ENCODE data around the gene PREX1.
"Not testable (repeated sequence)": the region's sequence is repeated elsewhere in the genome, so short reads cannot be mapped to it uniquely, and the experiment has no call there.

PREX1 gene

DNA sequence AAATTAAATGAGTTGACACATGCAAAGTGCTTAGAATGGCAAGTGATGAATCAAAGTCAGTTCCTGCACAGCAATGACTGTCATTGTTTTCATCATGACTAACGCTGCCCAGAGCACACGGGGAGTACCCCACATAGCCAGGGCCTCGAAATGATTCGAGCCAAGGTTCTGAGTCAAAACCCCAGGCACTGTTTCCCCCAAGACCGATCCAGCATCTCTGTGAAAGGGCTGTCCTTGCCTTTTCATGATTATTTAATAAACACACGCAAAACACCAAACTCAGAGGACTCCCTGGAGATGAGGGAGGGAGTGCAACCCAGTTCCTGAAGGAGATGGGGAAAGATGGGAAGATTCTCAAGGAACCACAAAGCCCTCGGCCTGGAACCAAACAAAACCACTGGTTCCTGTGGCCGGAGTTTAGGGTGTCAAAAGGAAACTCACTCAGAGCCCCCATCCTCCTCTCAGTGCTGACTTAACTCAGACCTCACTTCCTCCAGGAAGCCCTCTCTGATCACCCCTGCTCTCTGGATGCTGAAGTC is 3.8 kb downstream of the PREX1 start:
- DNase-seq: no peak

- DNase-seq: no peak
These were observed 4.3 kb downstream of the PREX1 start for GRCh38 chr20:48823476-48823875.

DNA sequence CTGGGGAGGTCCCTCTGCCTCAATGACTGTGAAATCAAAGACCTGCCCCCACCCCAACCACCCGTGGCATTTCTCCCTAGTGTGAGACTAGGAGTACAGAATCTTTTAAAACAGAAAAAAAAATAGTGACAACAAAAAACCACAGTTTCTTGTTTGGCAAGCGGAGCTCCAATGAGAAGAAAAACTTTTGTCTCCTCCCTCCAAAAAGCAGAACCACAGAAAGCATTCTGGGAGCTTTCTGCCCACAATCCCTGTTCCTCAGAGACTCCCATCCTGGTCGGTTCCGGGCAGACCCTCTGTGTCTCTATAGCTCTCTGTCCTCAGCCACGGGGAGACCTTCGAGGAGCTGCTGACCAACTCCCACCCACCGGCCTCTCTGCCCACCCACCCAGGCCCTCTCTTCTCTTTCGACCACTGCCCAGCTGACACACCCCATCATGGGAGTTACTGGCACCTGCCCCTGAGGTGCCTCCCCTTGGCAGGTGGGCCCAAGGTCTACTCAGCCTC is 4.9 kb downstream of the PREX1 start:
- no peak for DNase-seq

- DNase-seq: no peak
These were observed 5.6 kb downstream of the PREX1 start for GRCh38 chr20:48822178-48822577.

DNA sequence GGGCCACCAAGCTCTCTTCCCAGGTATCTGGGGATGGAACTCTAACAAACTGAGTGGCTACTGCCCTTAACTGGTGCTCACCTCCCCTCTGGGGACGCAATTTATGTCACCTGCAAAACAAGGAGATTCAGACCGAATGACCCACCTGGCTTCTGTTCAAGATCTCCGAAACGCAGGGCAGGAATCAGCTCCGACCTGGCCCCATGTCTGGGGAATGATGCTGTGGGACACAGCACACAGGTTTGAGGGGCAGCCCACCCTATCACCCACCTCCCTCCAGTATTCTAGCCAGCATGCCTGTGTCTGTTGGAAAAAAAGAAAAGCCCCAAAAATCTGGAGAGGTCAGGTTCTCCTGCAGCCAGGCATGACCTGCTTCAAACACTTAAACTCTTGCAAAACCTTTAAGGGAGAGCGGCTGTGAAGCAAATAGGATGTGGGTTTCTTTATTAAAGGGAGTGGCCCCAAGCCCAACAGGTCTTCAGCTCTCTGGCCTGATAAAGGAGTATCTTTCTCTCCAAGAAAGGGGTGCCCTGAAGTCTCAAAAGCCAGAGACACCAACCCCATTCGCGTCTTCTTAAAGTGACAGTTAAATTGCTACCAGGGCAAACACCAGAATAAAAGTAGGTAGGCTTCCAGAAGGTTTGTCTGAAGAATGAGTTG is 6.4 kb downstream of the PREX1 start:
- DNase-seq: no peak

DNA sequence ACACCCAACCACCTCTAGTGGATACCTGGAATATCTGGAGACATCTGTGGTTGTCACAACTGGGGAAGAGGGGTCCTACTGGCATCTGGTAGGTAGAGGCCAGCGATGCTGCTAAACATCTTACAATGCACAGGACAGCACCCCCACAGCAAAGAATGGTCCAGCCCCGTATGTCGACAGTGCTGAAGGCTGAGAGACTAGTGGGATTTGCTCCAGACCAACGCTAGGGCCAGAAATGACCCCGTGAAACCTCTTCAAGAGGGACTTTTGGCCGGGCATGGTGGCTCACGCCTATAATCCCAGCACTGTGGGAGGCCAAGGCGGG is 7.2 kb downstream of the PREX1 start:
- DNase-seq: no peak

GRCh38 chr20:48819821-48820648 is 7.8 kb downstream of the PREX1 start:
- DNase-seq: no peak

DNA sequence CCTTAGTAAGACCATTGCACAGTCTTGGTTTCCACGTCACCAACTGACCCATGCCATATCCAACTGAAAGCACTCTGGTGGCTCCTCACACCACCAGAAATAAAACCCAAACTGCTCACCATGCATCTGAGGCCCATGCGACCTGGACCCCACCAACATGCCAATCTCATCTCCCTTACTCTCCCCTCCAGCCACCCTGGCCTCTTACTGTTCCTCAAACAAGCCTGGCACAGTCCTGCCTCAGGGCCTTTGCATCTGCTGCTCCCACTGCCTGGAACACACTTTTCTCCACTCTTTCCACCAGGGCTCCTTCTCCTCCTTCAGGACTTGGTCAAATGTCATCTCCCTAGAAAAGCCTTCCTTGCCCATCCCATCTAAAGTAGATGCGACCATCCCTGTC is 8.7 kb downstream of the PREX1 start:
- no peak for DNase-seq

- no peak for DNase-seq
These were observed 9.3 kb downstream of the PREX1 start for GRCh38 chr20:48818481-48818987.

- no peak for DNase-seq
These were observed 9.8 kb downstream of the PREX1 start for GRCh38 chr20:48818031-48818370.

DNA sequence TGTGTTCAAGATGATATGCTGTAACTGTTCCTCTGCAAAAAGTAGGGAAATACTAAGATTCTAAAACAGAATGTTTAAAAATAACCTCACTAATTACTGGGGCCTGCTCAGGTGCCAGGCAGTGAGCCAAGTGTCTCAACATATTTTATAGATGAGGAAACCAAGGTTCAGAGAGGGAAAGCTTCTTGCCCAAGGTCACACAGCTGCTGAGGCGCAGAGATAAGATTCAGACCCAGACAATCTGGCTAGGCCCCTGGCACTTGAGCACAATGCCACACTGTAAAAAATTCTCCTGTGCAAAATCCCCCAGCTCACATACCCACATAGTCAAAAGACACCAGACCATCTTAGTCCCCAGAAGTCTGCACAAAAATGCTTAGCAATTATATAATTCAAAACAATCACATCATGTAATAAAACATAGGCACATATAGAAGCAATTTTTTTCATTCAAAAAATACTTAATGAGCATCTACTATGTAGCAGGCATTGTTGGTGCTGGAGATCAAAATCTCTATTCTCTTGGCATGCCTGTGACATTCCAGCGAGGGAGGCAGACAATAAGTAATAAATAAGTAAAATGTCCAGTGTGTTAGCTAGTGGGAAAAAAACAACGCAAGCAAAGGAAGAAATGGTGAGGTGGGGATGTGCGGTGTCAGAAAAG is 10.3 kb downstream of the PREX1 start:
- no peak for DNase-seq

DNA sequence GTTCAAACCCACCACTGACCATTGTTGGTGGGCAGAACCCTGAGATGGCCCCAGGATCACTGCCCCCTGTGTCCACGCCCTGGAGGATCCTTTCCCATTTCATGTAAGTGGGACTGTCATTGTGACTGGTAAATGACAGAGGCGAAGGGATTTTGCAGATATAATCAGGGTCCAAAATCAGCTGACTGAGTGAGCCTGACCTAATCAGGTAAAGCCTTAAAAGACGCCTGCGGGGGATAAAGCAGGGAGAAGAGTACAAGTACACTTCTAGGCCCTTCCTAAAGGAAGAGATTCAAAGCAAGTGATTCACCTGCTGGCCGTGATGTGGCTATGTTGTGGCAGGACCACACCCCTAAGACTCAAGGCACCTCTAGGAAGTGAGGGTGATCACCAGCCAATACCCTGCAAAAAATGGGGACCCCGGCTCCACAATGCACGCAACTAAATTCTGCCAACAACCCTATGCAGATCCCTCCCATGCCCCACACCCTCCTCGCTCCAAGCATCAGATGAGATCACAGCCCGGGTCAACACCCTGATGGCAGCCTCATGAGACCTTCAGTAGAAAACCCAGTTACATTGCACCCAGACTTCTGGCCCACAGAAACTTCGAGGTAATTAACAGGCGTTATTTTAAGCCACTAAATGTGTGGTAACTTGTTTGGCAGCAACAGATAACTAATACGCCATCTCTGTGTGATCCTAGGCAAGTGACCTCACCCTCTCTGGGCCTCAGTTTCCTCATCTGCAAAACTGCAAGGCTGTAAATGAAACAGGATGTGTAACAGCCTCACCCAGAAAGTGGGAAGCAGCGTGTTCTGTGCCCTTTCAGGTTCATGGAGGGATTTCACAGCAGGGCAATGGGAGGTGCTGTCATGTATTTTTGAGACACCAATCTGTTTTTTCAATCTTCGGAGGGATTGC is 11.3 kb downstream of the PREX1 start:
- DNase-seq: no peak

DNA sequence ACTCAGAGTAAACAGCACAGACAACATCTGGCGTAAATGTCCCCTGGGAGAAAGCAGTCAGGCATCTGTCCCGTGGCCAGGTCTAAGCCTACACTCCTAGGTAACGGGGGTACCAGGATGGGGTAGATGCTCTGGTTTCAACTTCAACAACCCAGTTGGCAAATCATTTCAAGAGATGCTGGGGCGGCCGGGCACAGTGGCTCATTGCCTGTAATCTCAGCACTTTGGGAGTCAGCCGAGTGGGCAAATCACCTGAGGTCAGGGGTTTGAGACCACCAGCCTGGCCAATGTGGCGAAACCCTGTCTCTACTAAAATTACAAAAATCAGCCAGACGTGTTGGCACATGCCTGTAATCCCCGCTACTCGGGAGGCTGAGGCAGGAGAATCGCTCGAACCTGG is 12.3 kb downstream of the PREX1 start:
- no peak for DNase-seq

GRCh38 chr20:48814633-48815032 is 13.2 kb downstream of the PREX1 start:
- no peak for DNase-seq

- DNase-seq: no peak
These were observed 13.8 kb downstream of the PREX1 start for GRCh38 chr20:48813930-48814546.

DNA sequence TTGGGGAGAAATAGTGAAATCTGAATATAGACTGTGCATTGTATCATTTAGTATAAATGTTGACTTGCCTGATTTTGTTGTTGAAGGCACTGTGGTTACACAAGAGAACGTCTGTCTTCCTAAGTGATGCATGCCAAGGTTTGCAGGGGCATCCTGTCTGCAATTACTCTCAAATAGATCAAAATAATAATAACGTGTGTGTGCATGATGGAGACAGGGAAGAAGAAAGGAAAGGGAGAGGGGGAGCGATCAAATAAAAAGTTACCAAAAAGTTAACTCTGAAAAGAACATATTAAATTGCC is 14.4 kb downstream of the PREX1 start:
- no peak for DNase-seq

GRCh38 chr20:48812600-48813445 is 15.0 kb downstream of the PREX1 start:
- DNase-seq: no peak

GRCh38 chr20:48812114-48812513 is 15.7 kb downstream of the PREX1 start:
- not testable (repeated sequence) for DNase-seq

GRCh38 chr20:48809673-48810072 is 18.1 kb downstream of the PREX1 start:
- DNase-seq: no peak

DNA sequence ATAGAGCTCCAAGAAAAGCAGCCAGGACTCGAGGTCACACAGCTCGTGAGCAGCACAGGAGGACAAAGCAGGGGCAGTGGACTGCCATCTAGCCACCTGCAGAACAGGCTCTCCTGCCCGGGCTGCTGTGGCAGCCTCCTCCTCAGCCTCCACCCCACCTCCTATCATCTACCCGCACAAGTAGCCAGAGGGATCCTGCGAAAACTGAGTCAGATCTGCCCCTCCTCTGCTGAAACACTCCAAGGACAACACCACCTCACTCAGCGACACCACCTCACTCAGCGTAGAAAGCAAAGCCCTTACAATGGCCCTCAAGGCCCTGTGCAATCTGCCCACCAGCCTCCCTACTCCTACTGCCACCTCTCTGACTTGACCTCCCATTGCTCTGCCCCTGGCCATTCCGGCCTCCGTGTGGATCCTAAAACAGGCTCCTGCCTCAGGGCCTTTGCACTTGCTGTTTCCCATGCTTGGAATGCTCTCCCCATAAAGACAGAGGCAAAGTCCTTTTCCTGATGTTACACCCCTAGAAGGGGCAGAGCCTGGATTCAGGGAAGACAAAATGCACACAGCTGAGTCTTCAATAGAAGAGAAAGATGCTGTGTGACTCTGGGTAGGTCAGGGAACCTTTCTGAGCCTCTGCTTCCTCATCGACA is 19.3 kb downstream of the PREX1 start:
- no peak for DNase-seq
